ENCODE data around the gene DACT1.

DACT1 gene

DNA sequence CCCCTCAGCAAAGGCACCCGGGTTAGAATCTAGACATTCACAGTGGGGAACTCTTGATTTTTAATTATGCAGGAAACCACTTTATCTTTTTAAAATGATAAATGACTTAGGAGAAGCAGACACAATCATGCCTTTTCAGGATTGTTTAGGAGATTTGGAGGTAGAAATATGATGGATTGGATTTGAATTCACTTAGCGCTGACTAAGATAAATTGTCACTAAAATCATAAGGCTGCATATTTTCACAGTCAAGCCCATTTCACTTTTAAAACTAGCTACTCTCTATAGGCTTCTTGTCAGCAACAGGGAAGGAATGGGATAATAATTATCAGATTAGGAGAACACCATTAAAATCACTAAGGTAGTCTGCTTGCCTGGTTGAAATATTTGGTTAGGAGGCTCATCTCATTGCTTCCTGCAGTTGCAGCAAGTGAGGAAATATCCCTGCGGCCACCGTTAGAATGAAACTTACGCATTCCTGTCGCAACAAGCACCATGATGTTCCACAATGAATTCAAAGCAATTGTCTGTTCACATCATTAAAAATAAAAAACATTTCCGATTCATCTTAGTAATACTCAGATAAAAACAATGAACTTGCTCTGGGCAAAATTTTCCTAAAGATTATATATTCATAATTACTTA is 31.9 kb downstream of the DACT1 start:
- DNase-seq: no peak

DNA sequence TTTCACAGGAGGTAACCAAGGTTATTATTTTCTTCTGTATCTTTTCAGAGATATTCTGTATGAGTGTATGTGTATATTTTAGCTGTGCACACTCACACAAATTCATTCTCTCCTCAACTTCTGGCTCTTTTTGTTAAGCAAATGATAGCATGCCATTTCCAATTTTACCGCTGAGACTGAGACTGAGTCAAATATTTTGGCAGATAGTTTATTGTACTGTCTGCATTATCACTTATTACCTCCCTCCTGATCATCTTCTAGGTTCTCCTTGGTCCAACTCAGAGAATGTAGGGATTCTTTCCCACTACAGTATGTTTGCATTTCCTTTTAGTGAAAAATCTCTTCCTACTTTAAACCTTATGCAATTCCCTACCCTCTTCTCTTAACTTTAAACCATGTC is 33.3 kb downstream of the DACT1 start:
- DNase-seq: no peak

DNA sequence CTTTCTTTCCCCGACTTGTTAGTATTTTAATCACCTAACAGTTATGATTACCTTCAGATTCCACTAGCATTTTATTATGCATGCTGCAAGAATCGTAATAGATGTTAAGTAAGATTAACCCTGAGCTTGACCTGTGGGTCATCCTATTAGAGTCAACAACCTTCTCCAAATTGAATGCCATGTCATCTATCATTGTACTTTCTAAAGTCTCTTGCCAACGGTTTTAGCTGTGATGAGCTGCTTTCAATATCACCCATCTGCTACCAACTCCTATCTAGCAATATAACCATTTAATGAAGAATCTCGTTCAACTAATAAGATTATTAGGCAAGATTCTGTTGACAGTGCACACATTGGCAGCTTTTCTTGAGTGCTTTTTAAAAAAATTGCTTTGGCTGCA is 33.7 kb downstream of the DACT1 start:
- no peak for DNase-seq

DNA sequence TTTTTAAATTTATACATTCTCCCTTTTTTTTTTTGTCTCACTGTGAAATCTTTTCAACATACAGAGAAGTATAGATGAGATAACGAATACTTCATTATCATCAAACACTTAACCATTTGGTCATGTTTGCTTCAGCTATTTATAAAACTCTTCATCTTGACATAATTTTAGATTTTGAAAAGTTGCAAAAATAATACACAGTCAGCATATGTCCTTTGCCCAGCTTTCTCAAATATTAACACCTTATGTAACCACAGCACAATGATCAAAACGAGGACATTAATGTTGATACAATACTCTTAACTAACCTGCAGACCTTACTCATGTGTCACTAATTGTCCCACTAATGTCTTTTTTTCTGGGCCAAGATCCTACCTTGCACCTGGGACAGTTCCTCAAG is 36.0 kb downstream of the DACT1 start:
- no peak for DNase-seq

DNA sequence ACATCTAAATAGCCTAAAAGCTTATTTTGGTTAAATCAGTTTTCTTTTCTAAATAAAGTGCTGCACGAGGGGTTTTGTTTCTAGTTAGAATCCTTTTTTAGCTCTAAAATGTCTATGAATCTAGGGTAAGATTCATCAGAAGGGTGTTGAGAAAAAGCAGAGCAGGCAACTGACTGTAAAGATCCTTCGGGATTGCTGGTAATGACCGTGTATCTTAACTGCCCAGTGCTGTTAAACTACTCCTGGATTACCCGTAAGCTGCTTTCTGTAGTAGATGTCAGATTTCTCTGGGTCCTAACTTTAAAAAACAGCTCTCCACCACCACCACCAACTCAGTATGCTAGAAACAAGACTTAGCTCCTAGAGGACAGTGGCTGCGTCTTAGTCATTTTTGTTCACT is 39.2 kb downstream of the DACT1 start:
- no peak for DNase-seq

DNA sequence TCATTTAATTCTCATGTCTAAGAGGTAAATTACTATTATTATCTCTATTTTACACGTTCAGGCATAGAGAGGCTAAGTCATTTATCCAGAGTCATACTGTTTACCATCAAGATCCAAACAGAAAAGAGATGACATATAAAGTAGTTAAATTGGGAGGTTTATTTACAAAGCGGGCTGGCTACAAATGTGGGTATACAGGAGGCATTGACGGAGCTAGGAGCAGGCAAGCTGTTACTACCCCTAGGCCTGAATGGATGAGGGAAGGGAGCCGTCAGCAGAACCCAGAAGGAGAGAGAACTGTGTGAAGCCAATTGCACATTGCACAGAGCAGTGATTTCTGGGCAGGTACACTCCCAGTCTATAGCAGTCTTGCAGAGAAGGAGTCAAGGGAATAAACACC is 39.8 kb downstream of the DACT1 start:
- no peak for DNase-seq

DNA sequence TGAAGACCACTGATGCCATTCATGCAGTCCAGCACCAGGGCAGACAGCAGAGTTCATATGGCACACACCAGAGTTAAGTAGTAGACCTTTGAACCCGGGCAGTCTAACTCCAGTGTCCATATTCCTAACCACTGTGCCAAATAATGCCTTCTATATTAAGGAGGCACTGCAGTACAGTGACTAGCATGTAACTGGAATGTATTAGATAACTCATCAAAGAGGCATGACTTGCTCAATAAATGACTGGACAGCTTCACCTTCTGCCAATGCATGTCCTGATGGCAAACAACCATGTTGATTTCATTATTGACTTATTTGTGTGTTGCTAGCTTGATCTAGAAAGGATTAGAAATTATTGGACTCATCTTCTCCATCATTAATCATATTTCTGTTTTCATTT is 40.2 kb downstream of the DACT1 start:
- DNase-seq: no peak

DNA sequence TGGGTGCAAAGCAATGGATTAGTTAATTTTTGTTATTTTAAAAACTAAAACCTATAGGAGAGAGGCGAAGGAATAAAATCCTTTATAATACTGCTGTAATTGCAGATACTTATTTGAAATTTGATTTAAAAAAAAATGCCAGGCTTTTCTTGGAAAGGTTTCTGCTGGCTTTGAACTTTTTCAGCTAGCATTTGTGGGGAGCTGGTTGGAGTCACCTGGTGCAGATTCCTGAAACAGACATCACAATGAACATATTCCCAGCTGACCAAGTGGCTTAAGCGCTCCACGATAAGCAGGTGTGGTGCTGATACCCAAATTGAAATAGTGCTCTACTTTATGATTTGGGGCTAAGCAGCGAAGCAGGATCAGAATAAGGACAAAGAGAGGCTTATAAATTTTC is 42.9 kb downstream of the DACT1 start:
- no peak for DNase-seq

DNA sequence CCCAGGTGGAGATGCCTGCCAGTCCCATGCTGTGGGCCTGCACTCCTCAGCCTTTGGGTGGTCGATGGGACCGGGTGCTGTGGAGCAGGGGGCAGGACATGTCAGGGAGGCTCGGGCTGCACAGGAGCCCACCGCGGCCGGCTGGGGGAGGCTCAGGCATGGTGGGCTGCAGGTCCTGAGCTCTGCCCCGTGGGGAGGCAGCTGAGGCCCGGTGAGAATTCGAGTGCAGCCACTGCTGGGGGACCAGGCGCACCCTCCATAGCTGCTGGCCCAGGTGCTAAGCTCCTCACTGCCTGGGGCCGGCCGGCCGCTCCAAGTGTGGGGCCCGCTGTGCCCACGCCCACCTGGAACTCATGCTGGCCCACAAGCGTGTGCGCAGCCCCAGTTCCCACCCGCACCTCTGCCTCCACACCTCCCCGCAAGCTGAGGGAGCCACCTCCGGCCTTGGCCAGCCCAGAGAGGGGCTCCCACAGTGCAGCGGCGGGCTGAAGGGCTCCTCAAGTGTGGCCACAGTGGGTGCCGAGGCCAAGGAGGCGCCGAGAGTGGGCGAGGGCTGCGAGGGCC is 49.6 kb downstream of the DACT1 start:
- no peak for DNase-seq

DNA sequence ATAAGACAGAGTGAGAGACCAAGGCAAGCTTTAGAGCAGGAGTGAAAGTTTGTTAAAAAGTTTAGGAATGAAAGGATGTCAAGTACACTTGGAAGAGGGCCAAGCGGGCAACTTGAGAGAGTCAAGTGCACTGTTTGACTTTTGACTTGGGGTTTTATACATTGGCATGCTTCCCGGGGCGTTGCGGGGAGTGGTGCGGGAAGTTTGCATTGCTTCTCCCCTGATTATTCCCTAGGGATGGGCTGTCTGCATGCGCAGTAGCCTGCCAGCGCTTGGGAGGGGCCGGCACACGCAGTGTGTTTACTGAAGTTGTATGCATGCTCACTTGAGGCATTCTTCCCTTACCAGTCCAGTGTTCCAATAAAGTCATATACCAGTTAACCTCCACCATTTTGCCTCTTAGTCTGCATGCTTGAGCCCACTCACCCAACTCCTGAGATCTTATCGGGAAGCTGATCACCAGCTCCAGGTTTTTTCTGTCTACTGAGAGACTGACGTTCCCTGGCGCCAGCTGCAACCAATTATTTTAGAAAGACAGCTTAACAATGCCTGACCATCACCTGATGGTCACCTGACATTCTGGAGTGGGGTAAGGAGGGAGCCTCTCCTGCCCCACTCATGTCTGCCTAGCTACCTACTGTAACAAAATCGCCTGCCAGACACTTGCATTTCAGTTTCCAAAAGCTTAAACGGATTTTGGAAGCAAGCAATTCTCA is 53.2 kb downstream of the DACT1 start:
- DNase-seq: no peak

DNA sequence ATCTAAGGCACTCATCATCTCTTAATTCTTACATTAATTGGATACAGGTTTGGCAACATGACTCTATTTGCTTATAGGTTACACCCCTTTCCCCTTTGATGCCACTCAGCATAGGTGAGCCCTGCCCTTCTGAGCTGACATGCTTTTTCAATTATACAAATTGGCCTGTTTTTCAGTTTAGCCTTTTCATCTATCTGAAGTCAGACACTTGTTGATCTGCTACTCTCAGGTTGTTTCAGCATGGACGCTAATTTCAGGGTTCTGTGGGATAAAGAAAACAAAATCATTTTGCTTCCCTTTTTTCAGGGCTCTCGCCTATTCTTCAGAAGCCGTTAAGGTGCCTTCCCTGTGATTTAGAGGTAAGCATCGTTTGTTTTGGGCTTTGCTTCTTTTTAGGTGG is 55.3 kb downstream of the DACT1 start:
- DNase-seq: no peak

DNA sequence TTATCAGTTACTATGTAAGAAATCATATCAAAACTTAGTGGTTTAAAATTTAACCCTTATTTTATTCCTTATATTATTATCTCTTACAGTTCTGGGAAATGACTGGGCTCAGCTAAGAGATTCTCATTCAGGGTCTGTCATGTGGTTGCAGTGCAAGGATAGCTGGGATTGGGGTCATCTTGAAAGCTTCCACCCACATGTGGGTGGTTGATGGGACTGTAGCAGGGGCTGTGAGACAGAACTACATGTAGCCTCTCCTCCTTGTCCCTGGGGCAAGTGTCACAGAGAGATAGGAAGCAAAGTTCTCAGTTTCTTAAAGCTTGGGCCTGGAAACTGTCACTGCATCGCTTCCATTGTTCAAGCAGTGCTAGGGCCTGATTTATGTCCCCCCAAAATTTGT is 57.8 kb downstream of the DACT1 start:
- no peak for DNase-seq

DNA sequence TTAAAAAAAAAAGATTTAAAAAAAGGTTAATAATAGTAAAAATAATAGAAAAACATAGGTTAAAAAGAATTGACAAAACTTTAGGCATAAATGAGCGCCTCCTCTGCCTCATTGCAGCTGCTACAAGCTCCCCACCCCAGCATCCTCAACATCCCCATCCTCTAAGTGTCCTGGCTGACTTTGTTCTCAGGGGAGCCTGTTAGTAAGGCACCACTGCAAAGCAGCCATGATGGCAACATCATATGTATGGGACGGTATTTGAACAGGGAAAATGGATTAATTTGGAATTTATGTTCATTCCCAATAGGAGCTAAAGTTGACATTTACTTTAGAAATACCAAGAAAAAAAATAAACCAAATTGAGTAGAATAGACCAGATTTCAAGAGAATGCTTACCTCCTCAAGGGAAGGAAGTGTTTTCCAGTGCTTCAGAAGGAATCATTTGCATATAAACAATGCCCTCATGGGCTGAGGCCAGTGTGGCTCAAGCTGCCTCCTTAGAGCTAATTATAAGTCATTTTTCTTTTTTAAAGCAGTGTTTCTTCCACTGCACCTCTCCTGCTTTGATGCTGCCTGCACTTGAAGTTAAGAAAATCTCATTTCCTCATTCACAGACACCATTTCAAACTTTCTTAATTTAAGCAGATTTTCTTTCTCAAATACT is 59.6 kb downstream of the DACT1 start:
- no peak for DNase-seq

Data from CD4-positive, alpha-beta T cell treated with Interleukin-12 subunit alpha and Interleukin-12 subunit beta, for 1 hour (primary cell).